Measurements from ENCODE around the gene FSTL4.

DNA sequence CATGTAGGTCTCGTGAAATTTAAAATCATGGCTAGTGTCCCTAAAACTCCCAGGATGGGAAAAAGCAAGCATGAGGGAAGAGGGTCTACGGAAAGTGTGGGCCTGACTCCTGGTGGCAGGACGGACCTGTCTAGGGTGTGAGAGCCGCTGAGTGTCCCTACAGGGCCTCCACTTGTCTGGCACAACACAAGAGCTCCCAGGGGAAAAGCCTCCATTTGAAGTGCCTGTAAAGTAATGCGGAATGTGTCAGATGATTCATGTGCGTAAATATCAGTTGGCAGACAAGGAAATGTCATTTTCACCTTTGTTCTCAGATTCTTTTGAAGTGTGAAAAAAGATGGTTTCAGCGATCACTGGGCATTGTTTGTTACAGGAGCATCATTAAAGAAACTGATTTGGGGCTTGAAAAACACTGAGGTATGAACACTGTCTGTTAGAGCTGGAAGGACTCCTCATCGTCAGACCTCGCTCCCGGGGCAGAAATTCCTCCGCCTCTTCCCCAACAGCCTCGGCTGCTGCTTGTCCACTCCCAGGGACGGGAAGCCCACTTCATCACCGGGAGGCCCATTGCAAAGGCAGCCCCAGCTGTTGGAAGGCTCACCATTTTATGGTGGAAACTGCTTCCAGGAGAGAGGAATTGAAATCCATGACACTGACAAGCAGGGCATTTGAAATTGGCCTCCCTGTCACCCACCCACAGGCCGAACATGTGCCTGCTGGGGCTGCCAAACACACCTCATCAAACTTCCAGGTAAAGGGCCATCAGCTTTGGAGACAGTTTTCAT lies 240.8 kb downstream of the FSTL4 start:
- TF ChIP-seq POLR2AphosphoS5 (IDR thresholded peaks at IDR 0.05) (no peak), CTCF (IDR thresholded peaks at IDR 0.05) (no peak), POLR2A (IDR thresholded peaks at IDR 0.05) (no peak)
